T-helper 22 cell (primary cell): ENCODE data around the gene GATAD2B.
"Not testable (repeated sequence)": the region's sequence is repeated elsewhere in the genome, so short reads cannot be mapped to it uniquely, and the experiment has no call there.

Experiments
- DNase-seq: peaks from one replicate; pipeline ENCODE4 v3.0.0-alpha.2; 2020; ENCODE audit warnings: low read depth

GATAD2B gene

DNA sequence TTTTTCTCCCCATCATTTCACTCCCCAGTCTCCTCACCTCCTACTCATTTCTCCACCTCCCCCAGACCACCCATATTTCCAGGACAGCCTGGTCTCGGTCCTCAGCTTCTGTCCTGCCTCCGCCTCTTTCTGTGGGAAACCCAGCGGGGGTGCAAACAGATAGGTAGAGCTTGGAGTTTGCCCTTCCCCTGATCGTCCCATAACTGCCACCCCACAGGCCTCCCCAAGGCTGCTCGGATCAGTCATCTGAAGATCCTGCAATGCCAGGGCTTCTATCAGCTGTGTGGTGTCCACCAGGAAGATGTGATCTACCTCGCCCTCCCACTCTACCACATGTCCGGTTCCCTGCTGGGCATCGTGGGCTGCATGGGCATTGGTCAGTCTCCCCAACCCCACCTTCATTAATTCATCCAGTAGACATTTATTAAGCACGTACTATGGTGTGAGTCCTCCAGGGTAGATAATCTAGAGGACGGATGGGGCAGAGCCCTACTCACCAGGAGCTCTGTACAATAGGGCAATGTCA is 145.9 kb downstream of the GATAD2B start:
- no peak for DNase-seq

DNA sequence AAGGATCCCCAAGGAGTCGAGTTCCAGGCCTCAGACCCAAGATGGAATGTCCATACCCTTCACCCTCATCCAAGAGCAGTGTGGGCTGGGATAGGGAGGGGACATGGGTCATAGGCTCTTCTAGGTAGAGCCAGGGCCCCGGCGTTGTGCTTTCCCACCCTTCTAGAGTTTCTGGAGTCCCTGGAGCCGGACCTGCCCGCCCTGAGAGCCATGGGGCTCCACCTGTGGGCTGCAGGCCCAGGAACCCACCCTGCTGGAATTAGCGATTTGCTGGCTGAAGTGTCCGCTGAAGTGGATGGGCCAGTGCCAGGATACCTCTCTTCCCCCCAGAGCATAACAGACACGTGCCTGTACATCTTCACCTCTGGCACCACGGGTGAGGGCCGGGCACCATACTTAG is 146.4 kb downstream of the GATAD2B start:
- no peak for DNase-seq

DNA sequence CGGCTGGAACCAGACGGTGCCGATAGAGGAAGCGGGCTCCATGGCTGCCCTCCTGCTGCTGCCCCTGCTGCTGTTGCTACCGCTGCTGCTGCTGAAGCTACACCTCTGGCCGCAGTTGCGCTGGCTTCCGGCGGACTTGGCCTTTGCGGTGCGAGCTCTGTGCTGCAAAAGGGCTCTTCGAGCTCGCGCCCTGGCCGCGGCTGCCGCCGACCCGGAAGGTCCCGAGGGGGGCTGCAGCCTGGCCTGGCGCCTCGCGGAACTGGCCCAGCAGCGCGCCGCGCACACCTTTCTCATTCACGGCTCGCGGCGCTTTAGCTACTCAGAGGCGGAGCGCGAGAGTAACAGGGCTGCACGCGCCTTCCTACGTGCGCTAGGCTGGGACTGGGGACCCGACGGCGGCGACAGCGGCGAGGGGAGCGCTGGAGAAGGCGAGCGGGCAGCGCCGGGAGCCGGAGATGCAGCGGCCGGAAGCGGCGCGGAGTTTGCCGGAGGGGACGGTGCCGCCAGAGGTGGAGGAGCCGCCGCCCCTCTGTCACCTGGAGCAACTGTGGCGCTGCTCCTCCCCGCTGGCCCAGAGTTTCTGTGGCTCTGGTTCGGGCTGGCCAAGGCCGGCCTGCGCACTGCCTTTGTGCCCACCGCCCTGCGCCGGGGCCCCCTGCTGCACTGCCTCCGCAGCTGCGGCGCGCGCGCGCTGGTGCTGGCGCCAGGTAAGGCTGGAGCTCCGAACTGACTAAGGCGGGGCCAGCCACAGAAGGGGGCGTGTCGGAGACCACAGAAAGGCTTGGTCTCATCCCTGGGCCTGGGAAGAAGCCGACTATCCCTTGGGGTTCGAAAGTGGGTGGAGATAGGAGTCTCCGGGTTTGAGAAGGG is 147.1 kb downstream of the GATAD2B start:
- DNase-seq = peak; percentile 45

DNA sequence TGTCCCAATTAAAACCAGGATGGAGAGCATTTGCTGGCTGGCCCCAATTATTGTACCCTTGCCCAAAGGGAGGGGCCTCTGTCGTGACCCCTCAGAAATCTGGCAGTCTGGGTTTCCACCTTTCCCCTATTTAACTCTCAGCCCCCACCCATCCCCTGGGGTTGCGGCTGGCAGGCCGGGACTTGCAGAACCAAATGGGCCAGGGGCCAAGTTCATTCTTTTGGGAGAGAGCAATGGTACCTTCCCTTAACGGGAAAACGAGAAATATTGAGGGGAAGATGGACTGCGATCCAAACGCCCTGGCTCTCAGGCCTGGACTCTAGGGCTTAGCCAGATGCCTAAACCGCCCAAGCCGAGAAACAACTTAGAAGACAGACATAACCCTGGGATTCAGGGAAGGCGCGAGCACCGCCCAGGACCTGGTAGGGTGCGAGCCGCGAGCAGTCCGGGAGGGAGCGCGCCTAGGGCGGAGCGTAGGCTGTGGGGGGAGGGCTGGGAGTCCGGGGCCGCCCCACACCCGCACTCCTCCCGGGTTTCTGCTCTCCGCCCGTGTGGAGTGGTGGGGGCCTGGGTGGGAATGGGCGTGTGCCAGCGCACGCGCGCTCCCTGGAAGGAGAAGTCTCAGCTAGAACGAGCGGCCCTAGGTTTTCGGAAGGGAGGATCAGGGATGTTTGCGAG is 147.9 kb downstream of the GATAD2B start, which contains the start of gene SLC27A3:
Gene SLC27A3 (plus strand): TSS at position 628 of the 678 bp plus-strand sequence. CDS start 91 bp downstream, outside the sequence.
- DNase-seq = no peak

DNA sequence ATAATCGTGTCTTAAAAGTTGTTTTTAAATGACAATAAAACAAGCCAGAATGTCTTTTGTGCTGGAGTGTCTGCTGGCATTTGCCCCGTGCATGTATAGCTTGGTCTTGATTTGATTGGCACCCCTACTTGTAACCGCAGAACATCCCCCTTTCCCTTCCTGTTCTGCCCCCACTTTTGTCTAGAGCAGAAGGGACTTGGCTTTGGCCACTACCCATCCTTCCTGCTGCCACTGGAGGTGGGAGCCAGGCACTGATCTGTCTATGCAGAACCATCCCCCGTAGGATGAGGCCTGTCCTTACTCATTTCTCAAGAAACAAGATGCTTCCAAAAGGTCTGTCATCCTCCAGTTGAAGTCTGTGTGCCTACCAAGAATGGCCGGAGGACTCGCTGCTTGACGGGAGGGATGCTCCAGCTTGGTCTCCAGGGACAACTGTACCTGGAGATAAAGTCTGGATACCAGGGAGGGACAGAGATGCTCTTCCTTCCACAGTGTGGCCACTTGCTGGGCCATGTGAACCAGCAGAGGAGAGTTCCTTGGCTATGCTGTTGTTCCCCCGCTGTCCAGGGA is 148.7 kb downstream of the GATAD2B start:
- no peak for DNase-seq

DNA sequence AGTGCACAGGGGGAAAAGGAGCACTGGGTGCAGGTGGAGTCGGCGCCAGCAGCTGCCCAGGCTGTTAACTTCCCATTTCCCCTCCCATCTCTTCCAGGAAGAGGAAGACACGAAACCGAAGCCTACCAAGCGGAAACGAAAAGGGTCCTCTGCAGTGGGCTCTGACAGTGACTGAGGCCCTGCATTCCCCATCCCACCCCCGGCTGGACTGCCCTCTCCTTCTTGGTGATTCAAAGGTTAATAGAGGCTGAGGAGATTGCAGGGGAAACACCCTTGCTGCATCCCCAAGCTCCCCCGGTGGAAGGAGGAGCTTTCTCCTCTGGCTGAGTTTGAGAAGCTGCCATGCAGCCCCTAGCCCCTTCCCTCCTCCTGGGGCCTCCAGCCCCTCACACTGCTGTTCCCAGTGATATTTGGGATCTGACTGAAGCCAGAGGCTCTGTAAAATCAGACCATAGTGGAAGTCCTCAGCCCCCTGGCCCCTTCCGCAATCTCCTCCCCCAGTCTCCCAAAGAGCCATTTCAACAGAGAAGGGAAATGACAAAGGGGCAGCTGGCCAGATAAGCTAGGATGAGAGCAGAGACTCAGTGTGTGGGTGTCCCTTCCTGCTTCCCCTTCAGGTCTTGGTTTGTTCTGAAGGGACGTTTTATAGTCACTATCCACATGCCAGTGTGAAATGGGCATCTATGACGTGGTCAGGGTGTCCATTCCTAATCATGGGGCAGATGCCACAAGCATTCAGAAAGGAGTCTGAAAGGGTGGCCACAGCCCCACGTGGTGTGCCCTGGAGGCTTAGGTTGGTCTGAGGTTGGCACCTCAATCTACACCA is 149.5 kb downstream of the GATAD2B start:
- DNase-seq = no peak

DNA sequence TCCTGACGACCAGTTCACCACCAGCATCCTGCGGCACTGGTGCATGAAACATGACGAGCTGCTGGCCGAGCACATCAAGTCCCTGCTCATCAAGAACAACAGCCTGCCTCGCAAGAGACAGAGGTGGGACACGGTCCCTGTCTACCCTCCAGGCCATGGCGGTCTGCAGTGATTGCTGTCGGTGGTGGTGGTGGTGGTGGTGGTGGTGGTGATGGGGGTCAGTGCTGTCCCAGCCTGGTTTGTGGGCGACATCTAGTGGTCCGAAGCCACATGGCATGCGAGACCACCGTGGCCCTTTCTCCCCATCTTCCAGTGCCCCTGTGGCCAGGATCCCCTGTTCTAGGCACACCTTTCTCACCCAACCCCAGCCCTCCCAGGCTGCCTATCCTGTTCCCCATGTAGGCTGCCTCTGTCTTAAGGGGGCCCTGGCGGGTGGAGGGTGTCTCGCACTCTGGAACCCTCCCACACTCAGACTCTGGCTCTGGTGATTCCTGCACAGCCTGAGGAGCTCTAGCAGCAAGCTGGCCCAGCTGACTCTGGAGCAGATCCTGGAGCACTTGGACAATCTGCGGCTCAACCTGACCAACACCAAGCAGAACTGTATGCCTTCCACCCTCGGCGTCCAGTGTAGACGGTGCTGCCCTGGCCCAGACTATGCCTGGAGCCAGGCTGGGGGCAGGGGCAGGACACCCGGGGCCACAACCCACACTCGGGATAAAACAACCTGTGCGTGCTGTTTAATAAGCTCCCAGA is 150.8 kb downstream of the GATAD2B start:
- no peak for DNase-seq

DNA sequence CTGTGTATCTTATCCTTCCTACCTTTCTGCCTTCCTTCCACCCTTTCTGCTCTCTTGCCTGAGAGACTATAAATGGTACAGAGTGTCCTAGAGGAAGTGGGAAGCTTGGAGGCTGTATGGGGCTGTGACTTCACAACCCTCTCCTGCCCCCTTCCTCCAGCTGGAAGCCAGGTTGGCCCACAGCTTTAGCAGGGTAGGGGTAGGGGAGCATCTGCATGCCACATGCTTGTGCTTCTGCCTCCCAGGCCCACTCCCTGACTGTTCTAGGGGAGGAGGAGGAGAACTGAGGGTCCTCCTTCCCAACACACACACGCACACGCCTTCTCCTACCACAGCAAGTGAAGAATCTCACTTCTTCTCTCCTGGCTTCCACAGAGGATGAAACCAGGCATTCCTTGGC is 151.5 kb downstream of the GATAD2B start:
- DNase-seq = no peak

DNA sequence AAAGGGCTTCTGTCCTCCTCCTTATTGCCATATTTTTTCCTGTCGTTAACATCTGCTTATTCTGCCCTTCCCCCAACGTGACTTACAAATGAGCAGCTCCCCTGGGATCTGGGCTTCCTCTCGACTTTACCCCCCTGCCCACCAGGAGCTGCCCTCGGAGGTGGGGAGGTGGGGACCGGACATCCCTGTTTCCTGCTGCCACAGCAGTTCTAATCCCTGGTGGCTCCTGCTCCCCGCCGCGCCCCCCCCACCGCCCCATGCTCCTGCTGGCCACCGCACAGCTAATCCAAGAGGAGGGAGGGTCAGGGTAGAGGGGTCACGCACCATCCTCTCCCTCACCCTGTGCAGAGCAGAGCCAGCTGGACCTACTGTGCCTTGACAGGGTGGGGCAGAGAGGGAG is 152.0 kb downstream of the GATAD2B start:
- no peak for DNase-seq

DNA sequence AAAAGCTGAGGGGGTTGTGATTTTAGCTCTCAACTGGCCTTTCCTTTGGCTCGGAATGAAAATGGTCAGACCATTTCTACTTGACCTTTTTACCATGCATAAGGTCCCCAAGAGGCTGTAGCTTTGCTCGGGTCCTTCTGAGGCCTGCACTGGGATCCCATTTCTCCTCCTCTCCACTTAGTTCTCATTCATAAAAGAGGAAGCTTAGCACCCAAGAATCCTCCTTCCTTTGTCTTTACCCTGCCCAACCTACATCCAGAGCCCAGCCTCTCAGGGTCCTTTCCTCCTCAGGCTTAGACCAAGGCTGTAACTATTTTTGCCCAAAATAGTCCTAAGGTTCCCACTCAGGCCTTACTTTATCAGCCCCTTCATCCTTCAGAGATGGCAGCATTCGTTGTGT is 153.6 kb downstream of the GATAD2B start:
- DNase-seq = no peak

DNA sequence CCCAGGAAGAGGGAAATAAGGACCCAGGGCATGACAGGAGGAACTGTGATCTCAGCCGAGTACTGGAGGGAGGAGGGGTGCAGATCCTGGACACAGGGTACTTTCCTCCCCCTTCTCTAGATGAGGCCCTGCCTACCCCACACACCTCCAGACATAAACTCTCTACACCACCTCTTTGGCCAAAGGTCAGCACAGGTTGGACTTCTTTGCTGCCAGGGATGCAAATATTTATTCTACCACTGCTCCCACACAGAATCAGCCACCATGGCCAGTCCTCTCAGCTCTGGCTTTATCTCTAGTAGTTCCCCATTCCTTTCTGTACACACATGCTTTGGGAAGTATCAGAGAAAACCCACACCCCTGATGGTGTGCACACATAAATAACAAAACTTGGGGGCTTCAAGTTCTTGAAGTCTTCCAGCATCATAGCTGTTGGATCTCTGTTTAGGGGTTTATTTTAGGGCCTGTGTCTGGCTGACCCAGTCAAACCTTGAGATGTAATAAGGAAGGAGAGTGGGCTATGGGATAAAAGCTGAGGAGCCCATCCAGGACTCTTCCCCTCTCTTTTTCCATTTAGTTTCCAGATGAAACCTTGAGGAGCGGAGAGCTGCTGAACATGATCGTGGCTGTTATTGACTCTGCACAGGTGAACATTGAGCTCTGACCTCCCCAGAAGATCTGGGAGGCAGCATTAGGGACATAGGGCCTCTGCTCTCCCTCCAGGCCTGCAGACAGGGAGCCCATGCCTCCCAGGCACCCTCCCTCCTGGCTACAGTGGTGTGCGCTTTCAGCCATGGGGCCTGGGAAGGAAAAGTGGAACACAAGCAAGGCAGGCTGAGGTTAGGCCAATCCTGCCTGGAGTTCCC is 154.2 kb downstream of the GATAD2B start:
- no peak for DNase-seq

DNA sequence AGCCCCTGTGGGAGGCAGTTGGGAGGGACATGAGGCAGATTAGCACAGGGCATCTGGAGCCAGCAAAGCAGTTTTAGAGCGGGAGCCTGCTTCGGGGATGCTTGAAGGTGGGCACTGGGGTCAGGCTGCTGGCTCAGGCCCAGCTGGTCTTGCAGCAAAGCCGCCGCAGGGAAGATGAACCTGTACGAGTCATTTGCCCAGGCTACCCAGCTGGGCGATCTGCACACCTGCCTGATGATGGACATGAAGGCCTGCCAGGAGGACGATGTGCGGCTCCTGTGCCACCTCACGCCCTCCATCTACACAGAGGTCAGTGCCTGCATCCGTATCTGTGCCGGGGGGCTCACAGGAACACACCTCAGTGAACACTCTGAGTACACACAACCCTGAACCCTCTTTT is 155.3 kb downstream of the GATAD2B start:
- no peak for DNase-seq

DNA sequence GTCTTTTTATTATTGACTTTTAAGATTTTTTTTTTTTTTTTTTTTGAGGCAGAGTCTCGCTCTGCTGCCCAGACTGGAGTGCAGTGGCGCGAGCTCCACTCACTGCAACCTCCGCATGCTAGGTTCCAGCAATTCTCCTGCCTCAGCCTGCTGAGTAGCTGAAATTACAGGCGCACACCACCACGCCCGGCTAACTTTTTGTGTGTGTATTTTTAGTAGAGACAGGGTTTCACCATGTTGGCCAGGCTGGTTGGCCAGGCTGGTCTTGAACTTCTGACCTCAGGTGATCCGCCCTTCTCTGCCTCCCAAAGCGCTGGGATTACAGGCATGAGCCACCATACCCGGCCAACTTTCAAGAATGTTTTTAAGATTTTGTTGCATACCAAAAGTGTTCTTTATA is 156.1 kb downstream of the GATAD2B start:
- not testable (repeated sequence) for DNase-seq

DNA sequence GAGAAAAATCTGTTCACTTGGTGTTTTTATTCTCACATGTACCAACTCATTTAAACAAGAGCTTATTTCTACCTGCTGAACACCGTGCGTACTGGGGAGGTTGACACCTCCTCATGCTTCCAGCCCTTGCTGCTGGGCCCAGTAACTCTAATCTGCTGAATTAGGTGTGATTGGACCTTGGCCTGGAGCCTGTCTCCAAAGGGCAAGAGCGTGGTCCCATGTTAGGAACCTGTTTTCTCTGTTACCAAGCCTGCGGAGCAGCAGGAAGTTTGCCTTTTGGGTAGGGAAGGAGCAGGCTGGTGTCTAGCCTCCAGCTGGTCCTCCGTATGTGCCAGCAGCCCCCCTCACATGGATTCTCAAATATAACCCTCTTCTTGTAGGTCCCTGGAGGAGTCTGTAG is 158.5 kb downstream of the GATAD2B start:
- no peak for DNase-seq

DNA sequence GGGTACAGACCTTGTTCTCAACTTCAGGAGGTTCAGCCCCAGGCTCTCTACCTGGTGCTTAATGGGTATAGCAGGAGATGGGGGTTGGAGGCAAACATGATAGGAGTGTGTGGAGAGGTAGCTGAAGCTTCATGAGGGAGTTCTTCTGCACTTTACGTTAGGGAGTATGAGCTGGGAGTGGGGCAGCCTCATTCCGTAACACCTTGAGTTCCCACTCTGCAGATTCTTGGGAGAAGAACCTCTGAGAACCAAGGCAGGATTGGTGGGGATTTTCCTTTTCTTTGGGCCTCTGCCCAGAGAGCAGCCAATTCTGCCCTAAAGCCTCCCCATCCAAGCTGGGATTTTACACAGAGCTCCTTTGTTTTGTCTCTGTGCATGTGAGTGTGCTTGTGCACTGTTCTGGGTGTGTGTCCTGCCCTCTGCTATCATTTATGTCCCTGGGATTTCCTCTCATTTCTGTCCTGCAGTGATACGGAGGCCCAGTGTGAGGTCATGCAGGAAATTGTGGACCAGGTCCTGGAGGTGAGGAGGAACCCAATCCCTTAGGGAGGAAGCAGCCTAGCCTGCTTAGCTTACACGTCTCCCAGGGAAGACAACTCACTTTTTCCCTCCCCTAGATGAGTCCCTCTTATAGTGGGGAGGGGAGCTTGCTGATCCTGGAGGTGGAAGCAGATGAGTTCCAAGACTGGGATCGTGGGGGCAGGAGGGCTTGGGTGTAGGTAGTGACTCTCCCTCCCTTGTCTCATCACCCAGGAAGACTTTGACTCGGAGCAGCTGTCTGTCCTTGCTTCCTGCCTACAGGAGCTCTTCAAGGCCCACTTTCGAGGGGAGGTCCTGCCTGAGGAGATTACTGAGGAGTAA is 159.2 kb downstream of the GATAD2B start:
- DNase-seq = no peak

DNA sequence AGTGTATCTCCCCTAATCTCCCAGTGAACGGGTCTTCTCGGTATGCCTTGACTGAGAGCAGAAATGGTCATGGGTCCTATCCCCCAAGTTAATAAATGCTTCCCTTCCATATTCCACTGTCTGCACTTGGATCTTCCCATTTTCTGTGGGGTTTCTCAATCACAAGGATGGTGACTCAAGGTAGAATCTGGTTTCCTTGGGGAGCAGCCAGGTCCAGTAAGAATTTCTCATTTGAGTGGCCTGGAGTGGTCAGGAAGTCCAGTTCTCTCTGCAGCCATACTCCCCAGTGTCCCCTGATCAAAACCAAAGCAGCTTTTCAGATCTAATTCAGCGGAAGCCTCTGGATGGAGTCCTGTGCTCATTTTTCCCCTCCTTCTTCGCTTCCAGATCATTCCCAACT is 162.3 kb downstream of the GATAD2B start:
- no peak for DNase-seq
